ENCODE measurements around the gene LAMB1. TPM values are rescaled to one million over a fixed set of nuclear protein-coding genes. Genes with fewer than 3 reads are reported as not detected.

LAMB1 gene
- total and polyA plus RNA-seq, 2 of the 13 experiments (the other 11 are each of a cell fraction or from before 2014, with no cell fraction given) = 109 to 124 TPM

GRCh38 chr7:108034586-108034985, 31.6 kb upstream of the LAMB1 start (continued):
- TF ChIP-seq ZNF550 (CRISPR knock-in tag; IDR thresholded peaks at IDR 0.05; ENCODE audit: borderline replicate concordance) (no peak), MZF1 (CRISPR knock-in tag; IDR thresholded peaks at IDR 0.05; ENCODE audit: borderline replicate concordance) (no peak), ZKSCAN5 (CRISPR knock-in tag; IDR thresholded peaks at IDR 0.05) (no peak), HNF4A (CRISPR knock-in tag; IDR thresholded peaks at IDR 0.05) (peak; percentile 83), ZNF362 (CRISPR knock-in tag; IDR thresholded peaks at IDR 0.05; ENCODE audit: borderline replicate concordance) (peak; percentile 18; the same call in 1 of the 2 replicates), SETDB1 (CRISPR knock-in tag; IDR thresholded peaks at IDR 0.05; ENCODE audit: borderline replicate concordance) (no peak), ZNF124 (CRISPR knock-in tag; IDR thresholded peaks at IDR 0.05) (0 out of 2 replicates have a peak, but pooled peaks have one; percentile 44), MEIS2 (CRISPR knock-in tag; IDR thresholded peaks at IDR 0.05) (no peak), SRSF4 (IDR thresholded peaks at IDR 0.05; ENCODE audit: low read depth, low read length, poor library complexity, severe bottlenecking) (no peak), DZIP1 (CRISPR knock-in tag; IDR thresholded peaks at IDR 0.05) (no peak), FOXK2 (IDR thresholded peaks at IDR 0.05) (no peak), ZC3H4 (CRISPR knock-in tag; IDR thresholded peaks at IDR 0.05; ENCODE audit: borderline replicate concordance) (no peak), KLF11 (CRISPR knock-in tag; IDR thresholded peaks at IDR 0.05) (no peak), MNT (IDR thresholded peaks at IDR 0.05) (no peak), THAP7 (CRISPR knock-in tag; IDR thresholded peaks at IDR 0.05) (no peak), ZNF720 (CRISPR knock-in tag; IDR thresholded peaks at IDR 0.05) (no peak), ZBTB4 (CRISPR knock-in tag; IDR thresholded peaks at IDR 0.05; ENCODE audit: borderline replicate concordance) (no peak), CHCHD3 (CRISPR knock-in tag; IDR thresholded peaks at IDR 0.05) (no peak), BRD4 (CRISPR knock-in tag; IDR thresholded peaks at IDR 0.05) (no peak)

Data from HepG2 (cell line).